Activated naive CD8-positive, alpha-beta T cell treated with anti-CD3 and anti-CD28 coated beads for 36 hours (primary cell): ENCODE results near the gene PTPN7. TPM values are rescaled to one million over a fixed set of nuclear protein-coding genes. Genes with fewer than 3 reads are reported as not detected.

ENCODE experiments used
- DNase-seq: peaks from one replicate; pipeline ENCODE4 v3.0.0; 2021
- H3K27ac Mint-ChIP-seq: one replicate; pipeline ENCODE4 v1.8.0; 2022; ENCODE audit warnings: mild to moderate bottlenecking, moderate library complexity, mixed read lengths
- H3K27me3 Mint-ChIP-seq: one replicate; pipeline ENCODE4 v1.8.0; 2022; ENCODE audit warnings: mild to moderate bottlenecking, mixed read lengths
- H3K36me3 Mint-ChIP-seq: one replicate; pipeline ENCODE4 v1.8.0; 2021; ENCODE audit warnings: mild to moderate bottlenecking, mixed read lengths
- H3K4me1 Mint-ChIP-seq: one replicate; pipeline ENCODE4 v1.8.0; 2021; ENCODE audit warnings: mixed read lengths
- H3K4me3 Mint-ChIP-seq: one replicate; pipeline ENCODE4 v1.8.0; 2022; ENCODE audit warnings: mild to moderate bottlenecking, moderate library complexity, mixed read lengths
- H3K9me3 Mint-ChIP-seq: one replicate; pipeline ENCODE4 v1.8.0; 2022; ENCODE audit warnings: mixed read lengths
- total RNA-seq, 2 experiments: library from RNA; stranded (reverse); gene quantifications; one replicate each; pipeline ENCODE4 v1.2.3, GENCODE V29; 2021

PTPN7 gene
- total RNA-seq = 100 to 1,000 TPM; 317 to 329 TPM

GRCh38 chr1:202160377-202160940 lies at the start of gene PTPN7:
TSS of gene PTPN7 (minus strand) at chr1:202160602. CDS start at chr1:202159402, 1,200 bp downstream.
- H3K4me3 Mint-ChIP-seq = peak within 1 kb of the TSS; percentile 98
- no peaks in the 10 kb centered on the region for H3K27me3 Mint-ChIP-seq
- H3K27ac Mint-ChIP-seq = peak within 1 kb of the TSS; percentile 99
- no peaks in the 10 kb centered on the region for H3K9me3 Mint-ChIP-seq
- DNase-seq = peak; percentile 88
- H3K36me3 Mint-ChIP-seq = peaks cover 31% of the 10 kb centered on the region
- peaks cover 68% of the 10 kb centered on the region for H3K4me1 Mint-ChIP-seq

GRCh38 chr1:202208351-202208857 lies 48.0 kb upstream of the PTPN7 start:
- Mint-ChIP-seq H3K27ac (no peak overlapping the region), H3K9me3 (no peaks in the 10 kb centered on the region), H3K4me1 (no peaks in the 10 kb centered on the region), H3K27me3 (peaks cover 20% of the 10 kb centered on the region), H3K4me3 (no peak overlapping the region), H3K36me3 (no peaks in the 10 kb centered on the region)
- DNase-seq = no peak

GRCh38 chr1:202207292-202207691 lies 46.9 kb upstream of the PTPN7 start:
- no peaks in the 10 kb centered on the region for H3K9me3 Mint-ChIP-seq
- DNase-seq = no peak
- H3K27me3 Mint-ChIP-seq = peaks cover 9% of the 10 kb centered on the region
- H3K27ac Mint-ChIP-seq = no peak overlapping the region
- no peaks in the 10 kb centered on the region for H3K4me1 Mint-ChIP-seq
- H3K36me3 Mint-ChIP-seq = no peaks in the 10 kb centered on the region
- no peak overlapping the region for H3K4me3 Mint-ChIP-seq

DNA sequence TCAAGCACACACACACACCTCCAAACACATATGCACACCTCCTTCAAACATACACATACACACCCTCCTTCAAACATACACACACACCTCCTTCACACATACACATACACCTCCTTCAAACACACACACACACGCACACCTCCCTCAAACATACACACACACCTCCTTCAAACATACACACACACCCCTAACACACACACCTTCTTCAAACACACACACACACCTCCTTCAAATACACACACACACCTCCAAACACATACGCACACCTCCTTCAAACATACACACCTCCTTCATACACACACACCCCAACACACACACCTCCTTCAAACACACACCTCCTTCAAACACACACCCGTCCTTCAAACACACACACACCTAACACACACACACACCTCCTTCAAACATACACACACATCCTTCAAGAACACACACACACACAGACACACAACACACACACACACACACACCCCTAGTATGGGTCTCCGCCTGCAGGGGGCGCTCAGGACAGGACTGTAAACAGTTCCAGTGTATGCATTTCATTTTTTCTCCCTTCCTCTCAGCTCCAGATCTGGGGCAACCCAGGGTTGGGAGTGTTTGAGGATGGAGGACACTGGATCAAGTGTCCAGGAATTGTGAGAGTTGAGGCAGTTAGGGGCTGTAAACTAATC lies 45.3 kb upstream of the PTPN7 start:
- Mint-ChIP-seq H3K4me1 (no peaks in the 10 kb centered on the region), H3K27ac (no peak overlapping the region), H3K9me3 (no peaks in the 10 kb centered on the region), H3K27me3 (peaks cover 4% of the 10 kb centered on the region), H3K4me3 (no peak overlapping the region), H3K36me3 (no peaks in the 10 kb centered on the region)
- DNase-seq = no peak

DNA sequence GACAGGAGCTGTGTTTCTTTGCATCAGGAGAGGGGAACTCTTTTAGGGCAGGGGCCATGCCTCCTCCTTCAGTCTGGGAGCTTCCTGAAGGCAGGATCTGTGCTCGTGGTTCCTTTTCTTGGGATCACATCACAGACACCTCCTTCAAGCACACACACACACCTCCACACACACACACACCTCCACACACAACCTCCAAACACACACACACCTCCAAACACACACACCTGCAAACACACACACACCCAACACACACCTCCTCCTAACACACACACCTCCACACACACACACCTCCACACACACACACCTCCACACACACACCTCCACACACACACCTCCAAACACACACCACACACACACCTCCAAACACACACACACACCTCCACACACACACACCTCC lies 43.7 kb upstream of the PTPN7 start:
- peaks cover 4% of the 10 kb centered on the region for H3K27me3 Mint-ChIP-seq
- no peaks in the 10 kb centered on the region for H3K9me3 Mint-ChIP-seq
- no peak for DNase-seq
- H3K27ac Mint-ChIP-seq = no peak overlapping the region
- H3K4me3 Mint-ChIP-seq = no peak overlapping the region
- peaks cover 7% of the 10 kb centered on the region for H3K4me1 Mint-ChIP-seq
- H3K36me3 Mint-ChIP-seq = no peaks in the 10 kb centered on the region

GRCh38 chr1:202203238-202204039 lies 43.0 kb upstream of the PTPN7 start:
- Mint-ChIP-seq H3K27me3 (peaks cover 4% of the 10 kb centered on the region), H3K4me3 (no peak overlapping the region), H3K9me3 (no peaks in the 10 kb centered on the region), H3K4me1 (peaks cover 13% of the 10 kb centered on the region), H3K27ac (no peak overlapping the region), H3K36me3 (no peaks in the 10 kb centered on the region)
- no peak for DNase-seq

DNA sequence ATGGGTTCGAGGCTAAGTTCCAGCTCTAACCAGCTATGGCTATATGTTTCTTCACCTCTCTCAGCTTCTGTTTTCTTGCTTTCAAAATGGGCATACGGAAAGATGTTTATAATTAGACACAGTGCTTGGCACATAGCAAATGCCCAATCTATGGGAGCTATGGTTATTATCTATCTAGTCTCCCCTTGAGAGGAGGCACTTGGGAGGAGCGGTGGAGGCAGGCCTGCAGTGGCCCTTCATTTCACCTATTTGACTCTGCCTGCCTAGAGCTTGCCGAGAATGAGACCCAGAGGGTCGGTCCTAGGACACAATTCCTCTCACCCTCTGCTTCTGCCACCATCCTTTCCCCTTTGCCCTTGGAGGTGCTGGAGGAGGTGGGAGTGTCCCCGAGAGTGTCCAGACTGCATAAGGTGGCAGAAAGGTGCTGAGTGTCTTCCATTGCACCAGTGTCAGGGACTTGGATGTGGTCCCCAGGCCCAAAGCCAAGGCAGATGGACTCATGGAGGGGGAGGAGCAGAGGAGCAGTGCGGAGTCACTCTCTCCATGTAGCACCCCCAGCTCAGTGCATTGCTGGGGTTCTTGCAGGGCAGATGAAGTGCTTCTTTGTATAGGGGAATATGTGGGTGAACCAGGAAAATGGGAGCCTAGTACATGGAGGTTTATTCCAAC lies 42.2 kb upstream of the PTPN7 start:
- no peak overlapping the region for H3K4me3 Mint-ChIP-seq
- no peaks in the 10 kb centered on the region for H3K9me3 Mint-ChIP-seq
- H3K4me1 Mint-ChIP-seq = peaks cover 18% of the 10 kb centered on the region
- DNase-seq = no peak
- H3K27me3 Mint-ChIP-seq = no peaks in the 10 kb centered on the region
- no peaks in the 10 kb centered on the region for H3K36me3 Mint-ChIP-seq
- no peak overlapping the region for H3K27ac Mint-ChIP-seq

GRCh38 chr1:202201971-202202370 lies 41.6 kb upstream of the PTPN7 start:
- no peaks in the 10 kb centered on the region for H3K9me3 Mint-ChIP-seq
- peaks cover 18% of the 10 kb centered on the region for H3K4me1 Mint-ChIP-seq

GRCh38 chr1:202201266-202201665 lies 40.9 kb upstream of the PTPN7 start:
- Mint-ChIP-seq H3K27me3 (no peaks in the 10 kb centered on the region), H3K4me3 (no peak overlapping the region), H3K27ac (no peak overlapping the region), H3K4me1 (peaks cover 18% of the 10 kb centered on the region), H3K36me3 (no peaks in the 10 kb centered on the region), H3K9me3 (no peaks in the 10 kb centered on the region)
- DNase-seq = no peak

More at GRCh38 chr1:202201971-202202370, 41.6 kb upstream of the PTPN7 start:
- H3K27me3 Mint-ChIP-seq = no peaks in the 10 kb centered on the region
- H3K36me3 Mint-ChIP-seq = no peaks in the 10 kb centered on the region
- H3K27ac Mint-ChIP-seq = no peak overlapping the region
- H3K4me3 Mint-ChIP-seq = no peak overlapping the region
- DNase-seq = no peak

GRCh38 chr1:202200669-202201068 lies 40.3 kb upstream of the PTPN7 start:
- H3K36me3 Mint-ChIP-seq = no peaks in the 10 kb centered on the region
- H3K27ac Mint-ChIP-seq = no peak overlapping the region
- no peak overlapping the region for H3K4me3 Mint-ChIP-seq
- no peaks in the 10 kb centered on the region for H3K9me3 Mint-ChIP-seq
- peaks cover 5% of the 10 kb centered on the region for H3K27me3 Mint-ChIP-seq
- H3K4me1 Mint-ChIP-seq = peaks cover 18% of the 10 kb centered on the region
- no peak for DNase-seq

DNA sequence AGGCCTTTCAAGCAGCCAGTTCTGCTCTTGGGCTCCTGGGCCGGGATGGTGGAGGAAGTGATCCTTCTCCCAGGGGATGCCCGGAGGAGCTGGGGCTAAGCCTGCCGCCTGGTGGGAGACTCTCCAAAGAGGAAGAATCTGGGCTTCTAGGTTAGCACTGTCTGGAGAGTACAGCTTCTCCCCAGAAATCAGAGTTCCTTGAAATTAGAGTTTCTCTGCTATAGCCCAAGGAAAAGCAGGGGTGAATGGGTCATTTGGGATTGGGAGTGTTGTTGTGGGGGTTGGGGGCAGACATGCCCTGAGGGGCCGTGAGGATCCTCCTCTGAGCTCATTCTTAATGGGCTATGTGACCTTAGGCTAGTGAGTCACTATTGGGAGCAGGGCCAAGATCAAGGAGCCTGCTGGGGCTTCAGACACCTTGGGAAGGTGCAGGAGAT lies 39.7 kb upstream of the PTPN7 start:
- Mint-ChIP-seq H3K9me3 (no peaks in the 10 kb centered on the region), H3K27ac (no peak overlapping the region), H3K4me3 (no peak overlapping the region), H3K36me3 (no peaks in the 10 kb centered on the region), H3K27me3 (peaks cover 10% of the 10 kb centered on the region), H3K4me1 (peaks cover 18% of the 10 kb centered on the region)
- DNase-seq = no peak

DNA sequence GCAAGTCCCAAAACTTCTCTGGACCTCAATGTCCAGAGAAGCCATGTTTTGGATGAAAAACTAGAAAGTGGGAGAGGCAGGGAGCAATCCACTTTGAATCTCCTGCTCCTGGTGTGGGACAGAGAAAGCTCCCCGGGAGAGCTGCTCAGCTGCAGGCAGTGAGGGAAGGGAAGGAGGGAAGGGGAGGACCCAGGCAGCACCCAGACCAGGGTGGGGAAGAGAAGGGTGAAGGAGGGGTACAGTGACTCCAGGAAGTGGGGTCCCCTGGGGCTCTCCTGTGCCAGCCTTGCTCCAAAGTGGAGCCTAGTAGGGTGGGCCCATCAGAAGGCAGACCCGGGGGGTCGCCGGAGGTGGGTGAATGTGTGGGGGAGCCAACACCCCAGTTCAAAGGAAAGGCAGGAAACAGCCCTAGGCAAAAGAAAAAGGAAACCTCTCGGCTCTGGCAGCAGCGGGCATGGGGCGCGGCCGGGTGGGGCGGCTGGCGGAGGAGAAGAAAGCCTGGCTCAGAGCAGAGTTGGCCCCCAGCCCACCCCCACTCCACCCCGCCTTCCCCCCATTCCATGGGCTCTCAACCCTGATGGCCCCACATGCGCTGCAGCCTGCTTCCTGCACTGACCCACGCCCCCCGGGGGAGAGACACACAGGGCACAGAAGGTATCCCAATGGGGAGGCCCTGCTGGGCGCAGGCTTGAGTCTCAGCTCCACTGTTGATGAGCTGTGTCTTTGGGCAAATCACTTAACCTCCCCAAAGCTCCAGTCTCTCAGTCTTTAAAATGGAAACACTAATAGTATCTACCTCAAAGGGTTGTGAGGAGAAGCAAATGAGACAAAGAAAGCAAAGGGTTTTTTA lies 38.9 kb upstream of the PTPN7 start:
- no peak overlapping the region for H3K4me3 Mint-ChIP-seq
- peaks cover 18% of the 10 kb centered on the region for H3K4me1 Mint-ChIP-seq
- H3K9me3 Mint-ChIP-seq = no peaks in the 10 kb centered on the region
- no peaks in the 10 kb centered on the region for H3K36me3 Mint-ChIP-seq
- peaks cover 19% of the 10 kb centered on the region for H3K27me3 Mint-ChIP-seq
- DNase-seq = no peak
- H3K27ac Mint-ChIP-seq = no peak overlapping the region

- H3K9me3 Mint-ChIP-seq = no peaks in the 10 kb centered on the region
- peaks cover 20% of the 10 kb centered on the region for H3K4me1 Mint-ChIP-seq
- DNase-seq = no peak
- peaks cover 25% of the 10 kb centered on the region for H3K27me3 Mint-ChIP-seq
- no peak overlapping the region for H3K27ac Mint-ChIP-seq
- no peaks in the 10 kb centered on the region for H3K36me3 Mint-ChIP-seq
- no peak overlapping the region for H3K4me3 Mint-ChIP-seq
These were observed 37.9 kb upstream of the PTPN7 start for GRCh38 chr1:202198366-202198724.

- Mint-ChIP-seq H3K9me3 (no peaks in the 10 kb centered on the region), H3K27me3 (peaks cover 27% of the 10 kb centered on the region), H3K4me3 (no peak overlapping the region), H3K4me1 (peaks cover 20% of the 10 kb centered on the region), H3K27ac (no peak overlapping the region), H3K36me3 (no peaks in the 10 kb centered on the region)
- no peak for DNase-seq
These were observed 37.4 kb upstream of the PTPN7 start for GRCh38 chr1:202197653-202198365.
